Keratinocyte (primary cell): ENCODE measurements around the gene KIAA0825. TPM values are rescaled to one million over a fixed set of nuclear protein-coding genes. Genes with fewer than 3 reads are reported as not detected.

Source experiments
- DNase-seq: peaks from one replicate; pipeline ENCODE4 v3.0.0-alpha.2; 2011; ENCODE audit warnings: low read depth, missing footprints, low spot score
- FAIRE-seq: peaks from 2 replicates; lab custom pipeline; 2011; peaks lifted over from hg19 to GRCh38; lab: Jason Lieb, UNC
- H2AFZ ChIP-seq: 2 replicates; pipeline ENCODE4 v1.6.0; 2012; ENCODE audit warnings: low read length, control low read depth, inconsistent platforms; ENCODE audit not compliant: control insufficient read depth
- H3K27ac ChIP-seq: 2 replicates; pipeline ENCODE4 v1.5.1; 2011; ENCODE audit warnings: low read length; ENCODE audit not compliant: control insufficient read depth, insufficient read depth
- H3K27me3 ChIP-seq: 3 replicates; pipeline ENCODE4 v1.6.0; 2011; ENCODE audit warnings: low read length; ENCODE audit not compliant: control insufficient read depth, insufficient read depth; ENCODE audit errors: extremely low read depth
- H3K36me3 ChIP-seq, 2 experiments: 2 replicates in 1 of 2; 3 replicates in 1 of 2; pipeline ENCODE4 v1.5.1; 2011; ENCODE audit warnings: low read length in 2 of 2, mild to moderate bottlenecking in 1 of 2; ENCODE audit not compliant: control insufficient read depth in 2 of 2, insufficient read depth in 2 of 2; ENCODE audit errors: extremely low read depth in 1 of 2
- H3K4me1 ChIP-seq: 3 replicates; pipeline ENCODE4 v1.5.1; 2011; ENCODE audit warnings: low read length; ENCODE audit not compliant: control insufficient read depth, insufficient read depth; ENCODE audit errors: extremely low read depth
- H3K4me2 ChIP-seq: 3 replicates; pipeline ENCODE4 v1.6.0; 2011; ENCODE audit warnings: low read depth, low read length; ENCODE audit not compliant: control insufficient read depth, insufficient read depth; ENCODE audit errors: extremely low read depth
- H3K4me3 ChIP-seq, 3 experiments: fragments of 200-600 bp in 1 of 3; sonication (generic) in 1 of 3; 2 replicates in 2 of 3; 3 replicates in 1 of 3; pipeline ENCODE4 v1.5.1; 2011 to 2016; ENCODE audit warnings: low read length in 3 of 3, mild to moderate bottlenecking in 3 of 3, control low read depth in 2 of 3, inconsistent platforms in 1 of 3, low read depth in 1 of 3, mixed read lengths in 1 of 3, mixed run types in 1 of 3, moderate library complexity in 1 of 3; ENCODE audit not compliant: control insufficient read depth in 2 of 3, insufficient read depth in 2 of 3; ENCODE audit errors: extremely low read depth in 1 of 3
- H3K79me2 ChIP-seq: 2 replicates; pipeline ENCODE4 v1.6.0; 2012; ENCODE audit warnings: low read length; ENCODE audit not compliant: control insufficient read depth, insufficient read depth
- H3K9ac ChIP-seq: 3 replicates; pipeline ENCODE4 v1.6.0; 2011; ENCODE audit warnings: low read length; ENCODE audit not compliant: control insufficient read depth, insufficient read depth; ENCODE audit errors: extremely low read depth
- H3K9me1 ChIP-seq: 3 replicates; pipeline ENCODE4 v1.6.0; 2011; ENCODE audit warnings: low read length; ENCODE audit not compliant: control insufficient read depth, insufficient read depth; ENCODE audit errors: extremely low read depth
- H3K9me3 ChIP-seq: 2 replicates; pipeline ENCODE4 v1.5.1; 2012; ENCODE audit warnings: low read depth, low read length; ENCODE audit not compliant: control insufficient read depth
- H4K20me1 ChIP-seq: 3 replicates; pipeline ENCODE4 v1.6.0; 2011; ENCODE audit warnings: low read length; ENCODE audit not compliant: control insufficient read depth, insufficient read depth; ENCODE audit errors: extremely low read depth
- EZH2 ChIP-seq: IDR thresholded peaks from one replicate; pipeline ENCODE4 v1.6.1; 2012; ENCODE audit warnings: inconsistent platforms, mild to moderate bottlenecking, low read length, moderate library complexity
- dilution Hi-C: fragments of 300-500 bp; cut with MboI; formaldehyde crosslinking; loops from one replicate; pipeline ENCODE4 v1.7.0; 2020; ENCODE audit warnings: low sequenced_read_pairs; ENCODE audit not compliant: extremely low pct_ligation_motif_present
- polyA plus RNA-seq, 5 experiments: library from polyadenylated mRNA; depleted of rRNA in 3 of 5; stranded (reverse) in 3 of 5; stranded (forward) in 1 of 5; unstranded in 1 of 5; fragments of >200 nt; gene quantifications; 1 replicate in 1 of 5; 2 replicates in 3 of 5; 3 replicates in 1 of 5; pipeline versions ENCODE4 v1.2.1 to v1.2.3, GENCODE V29; 2011 to 2012; ENCODE audit warnings: missing spikeins in 2 of 5, low read depth in 1 of 5, low replicate concordance in 1 of 5
- TF ChIP-seq, protein P1 (sequence below), 3 experiments: IDR thresholded peaks in 1 of 3; conservative IDR thresholded peaks in 1 of 3; optimal IDR thresholded peaks in 1 of 3; 2 replicates in 2 of 3; 3 replicates in 1 of 3; pipeline versions ENCODE3 to v1.5.1; 2011; ENCODE audit warnings: low read length in 3 of 3, mild to moderate bottlenecking in 3 of 3, moderate library complexity in 2 of 3, control low read depth in 1 of 3, inconsistent platforms in 1 of 3; ENCODE audit not compliant: insufficient read depth in 2 of 3; ENCODE audit errors: extremely low read depth in 1 of 3

The KIAA0825 gene
- polyA plus RNA-seq, 1 donor (not counting 4 experiments of a cell fraction or from before 2014, with no cell fraction given) = 1.2 TPM

- no peak for DNase-seq
- Histone ChIP-seq H3K4me1 (no peaks in the 10 kb centered on the region), H3K27me3 (no peaks in the 10 kb centered on the region), H2AFZ (no peak overlapping the region), H3K27ac (no peak overlapping the region), H3K9me3 (no peaks in the 10 kb centered on the region), H3K79me2 (no peaks in the 10 kb centered on the region), H3K9me1 (no peaks in the 10 kb centered on the region), H3K9ac (no peak overlapping the region), H3K36me3 (no peaks in the 10 kb centered on the region), H3K4me3 (no peak overlapping the region), H3K4me2 (no peak overlapping the region), H4K20me1 (no peaks in the 10 kb centered on the region)
- dilution Hi-C loops = no loop called here
- TF ChIP-seq, protein P1, sequence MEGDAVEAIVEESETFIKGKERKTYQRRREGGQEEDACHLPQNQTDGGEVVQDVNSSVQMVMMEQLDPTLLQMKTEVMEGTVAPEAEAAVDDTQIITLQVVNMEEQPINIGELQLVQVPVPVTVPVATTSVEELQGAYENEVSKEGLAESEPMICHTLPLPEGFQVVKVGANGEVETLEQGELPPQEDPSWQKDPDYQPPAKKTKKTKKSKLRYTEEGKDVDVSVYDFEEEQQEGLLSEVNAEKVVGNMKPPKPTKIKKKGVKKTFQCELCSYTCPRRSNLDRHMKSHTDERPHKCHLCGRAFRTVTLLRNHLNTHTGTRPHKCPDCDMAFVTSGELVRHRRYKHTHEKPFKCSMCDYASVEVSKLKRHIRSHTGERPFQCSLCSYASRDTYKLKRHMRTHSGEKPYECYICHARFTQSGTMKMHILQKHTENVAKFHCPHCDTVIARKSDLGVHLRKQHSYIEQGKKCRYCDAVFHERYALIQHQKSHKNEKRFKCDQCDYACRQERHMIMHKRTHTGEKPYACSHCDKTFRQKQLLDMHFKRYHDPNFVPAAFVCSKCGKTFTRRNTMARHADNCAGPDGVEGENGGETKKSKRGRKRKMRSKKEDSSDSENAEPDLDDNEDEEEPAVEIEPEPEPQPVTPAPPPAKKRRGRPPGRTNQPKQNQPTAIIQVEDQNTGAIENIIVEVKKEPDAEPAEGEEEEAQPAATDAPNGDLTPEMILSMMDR (optimal IDR thresholded peaks at IDR 0.05 in 1 of 3, IDR thresholded peaks at IDR 0.05 in 1 of 3, conservative IDR thresholded peaks at IDR 0.05 in 1 of 3; ENCODE audit: extremely low read depth in 1 of 3, insufficient read depth in 2 of 3, low read length in 3 of 3) = no peak
- no peak for TF ChIP-seq EZH2
- FAIRE-seq = no peak
Observed at GRCh38 chr5:94274707-94275106, 343.7 kb downstream of the KIAA0825 start.

- no peak overlapping the region for H3K4me2 ChIP-seq
- H3K9me3 ChIP-seq = no peaks in the 10 kb centered on the region
- no peak overlapping the region for H3K27ac ChIP-seq
- dilution Hi-C loops = no loop called here
- H3K9me1 ChIP-seq = no peaks in the 10 kb centered on the region
- no peak overlapping the region for H2AFZ ChIP-seq
- no peaks in the 10 kb centered on the region for H3K36me3 ChIP-seq
- FAIRE-seq (no peak), DNase-seq (no peak)
- TF ChIP-seq, protein P1 (optimal IDR thresholded peaks at IDR 0.05 in 1 of 3, IDR thresholded peaks at IDR 0.05 in 1 of 3, conservative IDR thresholded peaks at IDR 0.05 in 1 of 3; ENCODE audit: extremely low read depth in 1 of 3, insufficient read depth in 2 of 3, low read length in 3 of 3) = no peak
- no peak for TF ChIP-seq EZH2
- no peaks in the 10 kb centered on the region for H3K27me3 ChIP-seq
- H3K4me3 ChIP-seq = no peak overlapping the region
- H3K4me1 ChIP-seq = no peaks in the 10 kb centered on the region
- H4K20me1 ChIP-seq = no peaks in the 10 kb centered on the region
- no peak overlapping the region for H3K9ac ChIP-seq
- no peaks in the 10 kb centered on the region for H3K79me2 ChIP-seq
Observed at GRCh38 chr5:94268226-94268625, 350.2 kb downstream of the KIAA0825 start.
